Bronchial epithelial cell (primary cell): ENCODE measurements around the gene CMPK2. TPM values are rescaled to one million over a fixed set of nuclear protein-coding genes. Genes with fewer than 3 reads are reported as not detected.
"Not testable (repeated sequence)": the region's sequence is repeated elsewhere in the genome, so short reads cannot be mapped to it uniquely, and the experiment has no call there.

ENCODE experiments used
- DNase-seq: peaks from one replicate; pipeline ENCODE4 v3.0.0-alpha.2; 2010; ENCODE audit warnings: low read depth
- FAIRE-seq: peaks from 2 replicates; lab custom pipeline; 2011; peaks lifted over from hg19 to GRCh38; lab: Jason Lieb, UNC
- H3K27me3 ChIP-seq: 2 replicates; pipeline ENCODE4 v1.5.1; 2011; ENCODE audit warnings: low read length; ENCODE audit not compliant: control insufficient read depth, insufficient read depth
- H3K36me3 ChIP-seq: 2 replicates; pipeline ENCODE4 v1.5.1; 2011; ENCODE audit warnings: low read length; ENCODE audit not compliant: control insufficient read depth, insufficient read depth
- H3K4me3 ChIP-seq: 2 replicates; pipeline ENCODE4 v1.5.1; 2011; ENCODE audit warnings: mild to moderate bottlenecking, low read depth, low read length, control low read depth
- total RNA-seq: library from RNA; depleted of rRNA; stranded (reverse); fragments of >200 nt; gene quantifications from 2 replicates; pipeline ENCODE4 v1.2.1, GENCODE V29; 2014
- TF ChIP-seq, protein P1 (sequence below): IDR thresholded peaks from 2 replicates; pipeline ENCODE4 v1.5.1; 2011; ENCODE audit warnings: mild to moderate bottlenecking, moderate library complexity, low read length, control low read depth, inconsistent platforms; ENCODE audit not compliant: insufficient read depth, severe bottlenecking

Gene CMPK2
- total RNA-seq, 1 donor from 2014 or later: 0.26 TPM

DNA sequence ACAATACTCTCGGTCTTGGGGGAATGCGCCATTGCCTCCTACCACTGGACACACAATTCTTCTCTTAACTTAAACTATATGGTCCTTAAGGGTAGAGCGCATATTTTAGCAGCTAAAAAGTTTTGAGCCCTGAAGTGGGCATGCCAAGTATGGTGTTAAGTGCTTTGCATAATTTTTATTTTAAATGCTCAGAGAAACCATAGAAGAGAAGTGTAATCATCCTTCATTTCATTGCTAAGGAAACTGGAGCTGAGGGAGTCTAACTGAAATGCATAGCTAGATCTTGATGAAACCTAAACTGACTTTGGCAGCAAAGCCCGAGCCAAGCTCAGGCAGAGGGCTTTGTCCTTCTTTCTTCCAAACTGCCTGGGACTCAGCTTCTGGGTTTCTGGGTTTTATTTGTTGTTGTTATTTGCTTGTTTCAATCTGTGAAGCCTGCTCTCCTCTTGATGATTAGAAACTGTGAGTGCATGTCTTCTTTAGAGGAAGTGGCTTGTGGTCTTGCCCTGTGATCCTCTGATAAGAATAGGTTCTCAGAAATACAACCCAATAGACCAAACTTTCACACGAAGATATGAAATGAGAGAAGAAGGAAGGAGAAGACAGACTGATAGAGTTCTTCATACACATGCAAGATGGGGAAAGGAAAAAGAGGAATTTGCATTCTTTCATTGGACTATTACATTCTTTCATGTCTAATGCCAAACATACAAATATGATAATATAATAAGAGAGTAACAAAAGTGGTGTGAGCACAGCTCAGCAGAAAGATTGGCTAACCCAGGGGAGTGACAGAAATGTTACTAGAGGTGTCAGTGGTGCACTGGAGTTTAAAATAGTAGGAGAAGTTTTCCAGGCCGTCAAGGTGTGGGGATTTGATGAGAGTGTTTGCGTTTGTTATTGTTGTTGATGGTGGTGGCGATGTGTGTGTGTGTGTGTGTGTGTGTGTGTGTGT, 44.0 kb upstream of the CMPK2 start:
- Histone ChIP-seq H3K27me3 (no peaks in the 10 kb centered on the region), H3K4me3 (no peak overlapping the region), H3K36me3 (no peaks in the 10 kb centered on the region)
- DNase-seq (no peak), FAIRE-seq (no peak)
- TF ChIP-seq, protein P1, sequence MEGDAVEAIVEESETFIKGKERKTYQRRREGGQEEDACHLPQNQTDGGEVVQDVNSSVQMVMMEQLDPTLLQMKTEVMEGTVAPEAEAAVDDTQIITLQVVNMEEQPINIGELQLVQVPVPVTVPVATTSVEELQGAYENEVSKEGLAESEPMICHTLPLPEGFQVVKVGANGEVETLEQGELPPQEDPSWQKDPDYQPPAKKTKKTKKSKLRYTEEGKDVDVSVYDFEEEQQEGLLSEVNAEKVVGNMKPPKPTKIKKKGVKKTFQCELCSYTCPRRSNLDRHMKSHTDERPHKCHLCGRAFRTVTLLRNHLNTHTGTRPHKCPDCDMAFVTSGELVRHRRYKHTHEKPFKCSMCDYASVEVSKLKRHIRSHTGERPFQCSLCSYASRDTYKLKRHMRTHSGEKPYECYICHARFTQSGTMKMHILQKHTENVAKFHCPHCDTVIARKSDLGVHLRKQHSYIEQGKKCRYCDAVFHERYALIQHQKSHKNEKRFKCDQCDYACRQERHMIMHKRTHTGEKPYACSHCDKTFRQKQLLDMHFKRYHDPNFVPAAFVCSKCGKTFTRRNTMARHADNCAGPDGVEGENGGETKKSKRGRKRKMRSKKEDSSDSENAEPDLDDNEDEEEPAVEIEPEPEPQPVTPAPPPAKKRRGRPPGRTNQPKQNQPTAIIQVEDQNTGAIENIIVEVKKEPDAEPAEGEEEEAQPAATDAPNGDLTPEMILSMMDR: no peak

DNA sequence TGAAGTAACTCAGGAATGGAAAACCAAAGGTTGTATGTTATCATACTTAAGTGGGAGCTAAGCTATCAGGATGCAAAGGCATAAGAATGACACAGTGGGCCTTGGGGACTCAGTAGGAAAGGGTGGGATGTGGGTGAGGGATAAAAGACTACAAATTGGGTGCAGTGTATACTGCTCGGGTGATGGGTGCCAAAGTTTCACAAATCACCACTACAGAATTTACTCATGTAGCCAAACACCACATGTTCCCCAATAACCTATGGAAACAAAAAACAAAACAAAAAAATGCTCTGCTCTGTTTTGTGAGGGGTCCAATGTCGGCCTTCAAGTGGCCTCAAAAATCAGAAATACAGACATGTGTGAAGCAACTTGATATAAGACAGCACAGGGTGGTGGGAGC, 42.6 kb upstream of the CMPK2 start:
- Histone ChIP-seq H3K4me3 (no peak overlapping the region), H3K36me3 (no peaks in the 10 kb centered on the region), H3K27me3 (no peaks in the 10 kb centered on the region)
- TF ChIP-seq, protein P1: no peak
- FAIRE-seq: no peak
- DNase-seq: no peak

DNA sequence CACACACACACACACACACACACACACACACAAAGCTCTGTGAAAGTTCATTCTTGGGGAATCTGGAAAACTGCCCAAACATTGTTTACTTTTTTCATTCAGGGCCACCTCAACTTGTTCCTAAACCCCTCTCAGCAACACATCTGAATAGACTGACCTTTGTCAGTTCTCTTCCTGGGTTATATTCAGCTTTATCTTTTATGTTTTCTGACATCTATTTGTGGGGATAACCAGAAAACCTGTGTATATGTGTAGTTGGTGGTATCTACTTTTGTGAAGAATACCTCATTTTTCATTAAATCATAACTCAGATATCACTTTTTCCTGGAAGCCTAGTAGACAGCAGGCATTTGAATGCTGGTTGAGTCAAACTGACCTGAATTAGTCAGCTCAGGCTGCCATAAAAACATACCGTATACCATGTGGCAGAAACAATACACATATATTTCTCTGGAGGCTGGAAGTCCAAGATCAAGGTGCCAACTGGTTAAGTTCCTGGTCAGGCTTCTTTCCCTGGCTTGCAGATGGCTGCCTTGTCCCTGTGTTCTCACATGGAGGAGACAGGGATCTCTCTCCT, 40.5 kb upstream of the CMPK2 start:
- no peak for FAIRE-seq
- Histone ChIP-seq H3K4me3 (no peak overlapping the region), H3K36me3 (no peaks in the 10 kb centered on the region), H3K27me3 (no peaks in the 10 kb centered on the region)
- DNase-seq: no peak
- TF ChIP-seq, protein P1: no peak

DNA sequence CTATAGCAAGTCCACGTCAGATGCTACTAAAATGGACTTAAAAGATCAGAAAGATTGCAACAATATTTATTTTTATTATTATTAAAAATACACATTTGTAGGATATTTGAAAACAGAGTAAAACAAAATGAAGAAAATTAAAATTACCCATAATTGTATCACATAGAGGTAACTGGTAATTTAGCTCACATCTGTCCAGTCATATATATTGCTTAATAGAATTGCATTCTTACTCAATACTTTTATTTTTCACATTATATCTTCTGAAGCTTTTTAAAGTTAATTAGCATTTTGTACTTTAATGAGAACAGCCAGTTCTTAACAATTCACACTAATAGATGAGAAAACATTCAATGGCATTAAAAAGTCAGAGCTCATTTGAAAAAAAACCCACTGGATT, 40.0 kb upstream of the CMPK2 start:
- H3K27me3 ChIP-seq: no peaks in the 10 kb centered on the region
- no peaks in the 10 kb centered on the region for H3K36me3 ChIP-seq
- DNase-seq (no peak), FAIRE-seq (no peak)
- H3K4me3 ChIP-seq: no peak overlapping the region
- TF ChIP-seq, protein P1: no peak

DNA sequence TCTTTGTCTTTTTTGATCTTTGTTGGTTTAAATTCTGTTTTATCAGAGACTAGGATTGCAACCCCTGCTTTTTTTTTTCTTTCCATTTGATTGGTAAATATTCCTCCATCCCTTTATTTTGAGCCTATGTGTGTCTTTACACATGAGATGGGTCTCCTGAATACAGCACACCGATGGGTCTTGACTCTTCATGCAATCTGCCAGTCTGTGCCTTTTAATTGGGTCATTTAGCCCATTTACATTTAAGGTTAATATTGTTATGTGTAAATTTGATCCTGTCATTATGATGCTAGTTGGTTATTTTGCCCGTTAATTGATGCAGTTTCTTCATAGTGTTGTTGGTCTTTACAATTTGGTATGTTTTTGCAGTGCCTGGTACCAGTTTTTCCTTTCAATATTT, 36.9 kb upstream of the CMPK2 start:
- not testable (repeated sequence) for FAIRE-seq, DNase-seq, H3K27me3 ChIP-seq, H3K4me3 ChIP-seq, H3K36me3 ChIP-seq

DNA sequence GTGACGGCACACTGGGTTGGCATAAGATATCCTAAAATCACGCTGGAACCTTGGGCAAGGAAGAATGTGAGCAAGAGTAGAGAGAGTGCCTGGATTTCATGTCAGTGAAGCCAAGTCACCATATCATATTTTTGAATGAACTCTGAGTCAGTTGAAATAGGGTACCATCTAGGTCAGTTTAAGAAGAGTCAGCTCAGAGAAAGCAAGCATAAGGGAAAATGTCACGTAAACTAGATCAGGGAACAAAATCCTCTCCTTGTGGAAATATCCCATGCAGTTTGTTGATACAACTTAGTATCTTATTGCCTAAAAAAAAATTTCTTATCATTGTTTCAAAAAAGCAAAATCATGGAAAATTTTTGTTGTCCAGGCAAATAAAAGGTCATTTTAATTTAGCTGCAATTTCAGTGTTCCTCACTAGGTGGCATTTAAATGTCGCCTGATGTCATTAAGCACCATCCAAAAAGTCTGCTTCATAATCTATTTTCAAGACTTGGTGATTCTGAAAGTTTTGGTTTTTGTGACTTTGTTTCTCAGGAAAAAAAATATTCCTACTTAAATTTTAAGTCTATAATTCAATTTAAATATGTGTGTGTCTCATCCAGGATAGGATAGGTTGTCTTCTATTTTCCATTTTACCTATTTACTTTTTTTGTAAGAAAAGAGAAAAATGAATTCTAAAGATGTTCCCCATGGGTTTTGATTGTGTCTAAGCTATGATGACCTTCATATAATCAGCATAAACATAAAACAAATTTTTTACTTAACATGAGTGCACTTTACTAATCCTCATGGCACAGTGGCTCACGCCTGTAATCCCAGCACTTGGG, 31.4 kb upstream of the CMPK2 start:
- no peak for FAIRE-seq
- TF ChIP-seq, protein P1: peak; percentile 27
- DNase-seq: peak; percentile 32
- Histone ChIP-seq H3K4me3 (no peak overlapping the region), H3K36me3 (no peaks in the 10 kb centered on the region), H3K27me3 (no peaks in the 10 kb centered on the region)
